GM12878 (cell line): ENCODE data around the gene PRR11. TPM values are rescaled to one million over a fixed set of nuclear protein-coding genes. Genes with fewer than 3 reads are reported as not detected.

ENCODE experiments used
- CBFB ChIP-seq: IDR thresholded peaks from 2 replicates; pipeline ENCODE4 v1.6.1; 2016; ENCODE audit warnings: antibody characterized with exemption, low read depth
- CBX5 ChIP-seq: sonication (generic); IDR thresholded peaks from 2 replicates; pipeline ENCODE4 v1.6.1; 2016; ENCODE audit warnings: low read depth, moderate library complexity, mild to moderate bottlenecking, inconsistent platforms
- CEBPZ ChIP-seq: fragments of 150-350 bp; IDR thresholded peaks from 2 replicates; pipeline ENCODE4 v1.6.1; 2016; ENCODE audit warnings: low read depth, low read length
- CREM ChIP-seq: IDR thresholded peaks from 2 replicates; pipeline ENCODE4 v1.6.1; 2014; ENCODE audit warnings: antibody characterized with exemption, low read depth
- E4F1 ChIP-seq: fragments of 450-650 bp; IDR thresholded peaks from 2 replicates; pipeline ENCODE4 v1.6.1; 2018; ENCODE audit warnings: borderline replicate concordance, mild to moderate bottlenecking; ENCODE audit not compliant: partially characterized antibody
- FOS ChIP-seq: IDR thresholded peaks from 3 replicates; pipeline ENCODE4 v1.6.1; 2011; ENCODE audit warnings: borderline replicate concordance; ENCODE audit not compliant: insufficient read length; ENCODE audit errors: extremely low read depth
- GABPA ChIP-seq: IDR thresholded peaks from 2 replicates; pipeline ENCODE4 v1.6.1; 2014; ENCODE audit warnings: antibody characterized with exemption, low read depth, mild to moderate bottlenecking, inconsistent platforms
- KDM1A ChIP-seq: fragments of 200-600 bp; sonication (generic); IDR thresholded peaks from 2 replicates; pipeline ENCODE4 v1.6.1; 2016; ENCODE audit warnings: borderline replicate concordance
- NFYA ChIP-seq: IDR thresholded peaks from 2 replicates; pipeline ENCODE4 v1.6.1; 2011; ENCODE audit warnings: low read depth, mild to moderate bottlenecking, low read length, improper control_type of control experiment, borderline replicate concordance
- PAX8 ChIP-seq: fragments of 450-650 bp; IDR thresholded peaks from 2 replicates; pipeline ENCODE4 v1.6.1; 2017; ENCODE audit warnings: mild to moderate bottlenecking, moderate library complexity
- PML ChIP-seq: IDR thresholded peaks from 2 replicates; pipeline ENCODE4 v1.6.1; 2012; ENCODE audit warnings: low read length, inconsistent platforms
- TARDBP ChIP-seq: IDR thresholded peaks from 2 replicates; pipeline ENCODE4 v1.6.1; 2016; ENCODE audit warnings: borderline replicate concordance
- TCF7 ChIP-seq: IDR thresholded peaks from 2 replicates; pipeline ENCODE4 v1.6.1; 2014; ENCODE audit warnings: antibody characterized with exemption, borderline replicate concordance
- WRNIP1 ChIP-seq: IDR thresholded peaks from 2 replicates; pipeline ENCODE4 v1.6.1; 2011; ENCODE audit warnings: low read depth, low read length, improper control_type of control experiment, borderline replicate concordance
- ZBTB4 ChIP-seq: fragments of 450-650 bp; formaldehyde crosslinking; IDR thresholded peaks from 2 replicates; pipeline ENCODE4 v1.4.0; 2022; ENCODE audit warnings: mild to moderate bottlenecking, moderate library complexity
- ZBTB40 ChIP-seq: fragments of 450-650 bp; IDR thresholded peaks from 2 replicates; pipeline ENCODE4 v1.6.1; 2016; ENCODE audit warnings: mild to moderate bottlenecking, moderate library complexity, borderline replicate concordance
- polyA plus RNA-seq, 11 experiments: library from polyadenylated mRNA; depleted of rRNA in 4 of 11; unstranded in 6 of 11; stranded (reverse) in 5 of 11; fragments of >200 nt; fragmentation: Nextera tagmentation in 4 of 11; fragmentation: Illumina TruSeq in 1 of 11; extraction: Ambion mirVana in 4 of 11; extraction: Trizol in 1 of 11; gene quantifications; 1 replicate in 1 of 11; 2 replicates in 10 of 11; pipeline versions ENCODE4 v1.2.1 to v1.2.3, GENCODE V29; 2011 to 2016; ENCODE audit warnings: inconsistent platforms in 2 of 11, missing spikeins in 2 of 11, low read depth in 1 of 11
- total RNA-seq, 4 experiments: library from RNA; depleted of rRNA in 3 of 4; stranded (reverse); fragments of >200 nt in 3 of 4; fragmentation: Illumina TruSeq in 1 of 4; extraction: Trizol in 1 of 4; gene quantifications; 2 replicates each; pipeline versions ENCODE4 v1.2.1 to v1.2.3, GENCODE V29; 2013 to 2021

The PRR11 gene
- total and polyA plus RNA-seq, 10 of the 15 experiments (the other 5 are each of a cell fraction or from before 2014, with no cell fraction given), result 20.8 to 97.0 (median 48.3) TPM

GRCh38 chr17:59154721-59155438 is 666 bp upstream of the PRR11 start, which contains the start of gene SKA2 (continued):
- TF ChIP-seq CEBPZ (peak; percentile 88), NFYA (peak; percentile 100), PML (peak; percentile 9; the same call in 1 of the 2 replicates), PAX8 (no peak), TCF7 (no peak), CREM (no peak; the same call in 1 of the 2 replicates), ZBTB40 (peak; percentile 84; the same call in 1 of the 2 replicates), ZBTB4 (CRISPR knock-in tag) (no peak), CBFB (peak; percentile 86; the same call in 1 of the 2 replicates), WRNIP1 (no peak), CBX5 (0 out of 2 replicates have a peak, but pooled peaks have one; percentile 30), GABPA (peak; percentile 45), TARDBP (peak; percentile 63; the same call in 1 of the 2 replicates), FOS (peak; percentile 98), E4F1 (no peak), KDM1A (no peak)
